NCI-H1436 (cell line): ENCODE data around the gene ATXN7L1.
A peak's percentile ranks its signal among the peaks of the same experiment; 100 is the strongest.

Experiments
- DNase-seq: peaks from one replicate; lab custom pipeline; 2025; lab: John Stamatoyannopoulos, UW

The ATXN7L1 gene

DNA sequence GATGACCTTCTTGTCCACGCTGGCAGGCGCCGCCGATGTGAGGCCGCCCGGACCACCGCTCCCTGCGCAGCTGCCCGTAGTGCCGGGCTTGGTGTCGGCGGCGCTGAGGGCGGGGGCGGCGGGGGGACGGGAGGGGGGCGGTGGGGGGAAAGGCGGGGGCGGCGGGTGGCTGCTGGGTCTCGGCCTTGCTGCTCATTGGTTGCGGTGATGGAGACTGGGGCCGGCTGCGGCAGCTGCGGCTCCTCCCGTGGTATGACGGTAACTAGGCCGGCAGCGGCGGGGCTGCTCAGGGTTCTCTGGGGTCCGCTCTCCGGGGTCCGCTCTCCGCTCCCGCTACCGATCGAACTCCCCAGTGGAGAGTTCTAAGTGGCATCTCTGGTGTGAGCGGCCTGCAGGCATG lies 293.3 kb downstream of the ATXN7L1 start:
- no peak for DNase-seq

DNA sequence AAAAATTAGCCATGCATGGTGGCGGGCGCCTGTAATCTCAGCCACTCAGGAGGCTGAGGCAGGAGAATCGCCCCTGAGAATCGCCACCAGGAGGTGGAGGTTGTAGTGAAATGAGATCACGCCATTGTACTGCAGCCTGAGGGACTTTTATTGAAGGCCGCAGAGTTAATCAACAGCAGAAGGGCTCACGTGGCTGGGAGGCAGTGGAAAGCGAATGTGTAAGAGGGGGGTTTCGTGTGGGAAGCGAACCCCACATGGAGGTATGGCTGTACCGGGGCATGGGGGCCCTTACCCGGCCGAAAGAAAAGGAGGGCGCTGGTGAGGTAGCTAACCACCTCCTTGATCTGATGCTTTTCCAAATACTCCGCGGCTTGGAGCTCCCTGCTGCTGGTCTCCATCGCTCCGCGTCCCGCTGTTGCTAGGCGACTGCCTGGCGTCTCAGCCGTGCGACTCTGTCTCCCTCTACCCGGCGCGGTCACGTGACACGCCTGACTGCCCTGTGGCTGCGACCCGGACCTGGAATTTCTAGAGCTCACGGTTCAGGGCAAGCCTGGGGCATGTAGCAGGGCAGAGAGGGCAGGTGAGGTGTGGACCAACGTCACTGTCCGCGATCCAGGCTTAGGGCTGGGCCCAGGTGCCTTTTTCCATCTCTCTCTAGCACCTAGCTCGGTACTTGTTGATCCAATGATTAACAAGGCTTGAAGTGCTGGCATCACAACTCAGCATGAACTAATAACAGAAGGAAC lies 295.2 kb downstream of the ATXN7L1 start, which contains the start of gene EFCAB10:
Gene EFCAB10, minus strand, starts transcription at position 428 of the 746 bp plus-strand sequence. Its CDS starts 30 bp downstream, at position 398.
- peak; percentile 80 for DNase-seq

DNA sequence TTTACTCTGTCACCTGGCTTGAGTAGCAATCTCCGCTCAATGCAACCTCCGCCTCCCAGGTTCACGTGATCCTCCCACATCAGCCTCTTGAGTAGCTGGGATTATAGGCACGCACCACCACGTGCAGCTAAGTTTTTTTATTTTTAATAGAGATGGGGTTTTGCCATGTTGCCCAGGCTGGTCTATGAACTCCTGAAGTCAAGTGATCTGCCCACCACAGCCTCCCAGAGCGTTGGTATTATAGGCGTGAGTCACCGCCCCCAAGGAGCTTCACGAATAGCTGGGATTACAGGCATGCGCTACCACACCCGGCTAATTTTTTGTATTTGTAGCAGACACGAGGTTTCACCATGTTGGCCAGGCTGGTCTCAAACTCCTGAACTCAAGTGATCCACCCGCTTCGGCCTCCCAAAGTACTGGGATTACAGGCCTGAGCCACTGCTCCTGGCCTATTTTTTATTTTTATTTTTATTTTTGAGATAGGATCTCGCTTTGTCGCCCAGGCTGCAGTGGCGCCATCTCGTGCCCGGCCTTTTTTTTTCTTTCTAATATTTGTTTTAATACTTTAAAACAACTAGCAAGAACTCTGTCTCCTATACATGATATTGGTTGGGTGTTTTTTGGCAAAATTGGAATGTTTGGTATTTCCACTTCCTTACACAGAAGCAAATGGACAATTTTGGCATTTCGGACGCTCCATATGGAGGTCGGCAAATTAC lies 296.2 kb downstream of the ATXN7L1 start:
- DNase-seq = no peak

DNA sequence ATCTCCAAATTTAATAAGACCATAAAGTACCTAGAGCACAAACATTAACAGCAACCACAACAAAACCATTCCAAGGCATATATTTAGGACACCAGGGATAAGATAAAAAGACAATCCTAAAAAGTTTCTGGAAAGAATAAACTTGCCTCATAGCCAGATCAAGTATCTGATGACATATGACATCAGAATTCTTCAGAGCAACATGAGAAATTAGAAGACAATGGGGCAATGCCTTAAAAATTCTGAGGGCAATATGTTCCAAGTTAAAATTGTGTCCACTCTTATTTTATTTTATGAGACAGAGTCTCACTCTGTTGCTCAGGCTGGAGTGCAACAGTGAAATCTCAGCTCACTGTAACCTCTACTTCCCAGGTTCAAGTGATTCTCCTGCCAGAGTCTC lies 297.9 kb downstream of the ATXN7L1 start:
- DNase-seq = no peak

DNA sequence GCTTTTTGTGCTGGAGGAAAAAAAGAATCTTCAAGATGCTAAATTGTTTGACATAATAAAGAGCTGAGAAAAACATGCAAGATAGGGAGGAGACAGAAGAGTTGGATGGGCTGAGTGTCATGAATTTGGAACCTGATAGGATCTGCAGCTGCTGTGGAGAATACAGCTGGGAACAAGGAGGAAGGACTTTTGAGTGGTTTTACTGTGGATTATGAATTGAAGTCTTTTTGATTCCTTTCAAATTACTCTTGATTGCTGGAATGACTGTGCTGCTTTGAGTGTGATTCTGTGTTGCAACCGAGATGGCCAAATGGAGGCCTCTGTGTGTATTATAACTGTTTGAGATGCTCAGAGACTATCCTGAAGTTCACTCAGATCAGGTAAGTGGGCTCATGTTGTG lies 299.1 kb downstream of the ATXN7L1 start:
- no peak for DNase-seq

DNA sequence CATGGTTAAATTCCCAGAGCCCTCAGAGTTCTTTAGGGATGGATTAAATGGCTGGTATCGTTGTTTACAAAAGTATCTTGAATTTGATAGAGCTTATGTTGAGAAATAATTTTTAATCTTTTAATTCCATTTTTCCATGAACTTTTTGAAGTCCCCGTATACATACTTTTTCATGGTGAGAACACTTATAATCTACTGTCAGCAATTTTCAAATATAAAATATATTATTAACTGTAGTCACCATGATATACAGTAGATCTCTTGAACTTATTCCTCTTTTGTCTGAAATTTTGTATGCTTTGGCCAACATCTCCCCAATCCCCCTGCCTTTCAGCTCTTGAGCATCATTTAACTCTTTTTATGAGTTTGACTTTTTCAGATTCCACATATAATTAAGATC lies 304.5 kb downstream of the ATXN7L1 start:
- no peak for DNase-seq

DNA sequence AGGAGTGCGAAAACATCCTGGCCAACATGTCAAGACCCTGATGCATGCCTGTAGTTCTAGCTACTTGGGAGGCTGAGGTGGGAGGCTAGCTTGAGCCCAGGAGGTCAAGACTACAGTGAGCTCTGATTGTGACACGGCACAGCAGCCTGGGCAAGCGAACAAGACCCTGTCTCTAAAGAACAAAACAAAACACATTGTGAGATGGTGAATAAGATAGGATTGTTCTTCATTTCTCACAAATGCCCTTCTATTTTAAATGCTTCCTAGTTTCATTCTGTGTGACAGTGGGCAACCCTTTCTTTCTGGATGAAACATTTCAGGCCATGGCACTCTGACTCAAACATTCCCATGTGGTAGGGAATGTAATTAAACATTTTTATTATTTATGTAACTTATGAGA lies 308.6 kb downstream of the ATXN7L1 start:
- DNase-seq = no peak

DNA sequence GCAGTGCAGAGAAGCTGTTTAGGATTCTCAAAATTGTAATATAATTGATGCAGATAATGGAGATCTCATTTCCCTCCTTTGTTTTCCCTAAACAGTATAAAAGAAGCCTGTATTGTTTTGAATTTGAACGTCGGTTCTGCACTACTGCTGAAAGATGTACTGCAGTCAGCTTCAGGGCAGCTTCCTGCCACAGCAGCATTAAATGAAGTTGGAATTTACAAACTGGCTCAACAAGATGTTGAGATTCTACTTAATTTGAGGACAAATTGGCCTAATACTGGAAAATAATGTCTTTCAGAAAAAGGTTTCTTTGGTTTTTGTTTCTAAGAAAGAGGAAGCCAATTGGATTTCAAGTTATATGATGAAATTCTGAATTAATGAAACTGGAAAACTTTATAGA lies 309.4 kb downstream of the ATXN7L1 start:
- no peak for DNase-seq

DNA sequence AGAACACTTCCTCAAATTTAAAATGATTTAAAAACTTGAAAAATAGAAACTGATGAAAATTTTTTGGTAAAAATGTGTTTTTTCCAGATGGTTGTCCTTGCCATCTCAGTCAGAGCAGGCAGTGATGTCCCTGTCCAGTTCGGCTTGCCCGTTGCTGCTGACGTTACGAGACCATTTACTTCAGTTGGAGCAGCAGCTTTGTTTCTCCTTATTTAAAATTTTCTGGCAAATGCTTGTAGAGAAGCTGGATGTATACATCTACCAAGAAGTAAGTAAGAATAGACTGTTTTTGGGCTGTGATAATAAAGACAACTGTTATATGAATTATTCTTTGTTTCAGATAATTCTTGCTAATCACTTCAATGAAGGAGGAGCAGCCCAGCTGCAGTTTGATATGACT lies 311.2 kb downstream of the ATXN7L1 start:
- DNase-seq = no peak

DNA sequence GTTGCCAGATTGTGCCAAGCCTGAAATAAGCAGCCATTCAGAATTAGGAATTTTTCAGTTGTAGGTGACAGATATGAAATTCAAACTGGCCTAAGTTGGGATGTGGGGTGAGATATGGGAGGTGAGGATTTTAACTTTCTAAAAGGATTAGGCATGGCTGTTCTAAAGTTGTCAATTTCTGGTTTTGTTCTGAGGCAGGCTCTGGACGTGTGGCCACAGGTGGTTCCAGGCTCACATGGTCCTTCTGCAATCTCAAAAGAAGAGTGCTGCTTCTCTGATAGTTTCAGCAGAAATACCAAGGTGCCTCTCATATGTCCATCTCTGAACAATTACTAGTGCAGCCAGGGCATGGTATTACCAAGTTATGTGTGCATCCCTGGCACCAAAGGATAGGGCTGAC lies 316.5 kb downstream of the ATXN7L1 start:
- no peak for DNase-seq
